Neural crest cell (in vitro differentiated cells): ENCODE measurements around the gene CHRNA4. TPM values are rescaled to one million over a fixed set of nuclear protein-coding genes. Genes with fewer than 3 reads are reported as not detected.

Experiments
- DNase-seq: peaks from one replicate; pipeline ENCODE4 v3.0.0; 2021; ENCODE audit warnings: low read depth, mixed read lengths, low spot score
- H3K27ac Mint-ChIP-seq: one replicate; pipeline ENCODE4 v1.8.0; 2021; ENCODE audit warnings: mild to moderate bottlenecking, mixed read lengths; ENCODE audit not compliant: unreplicated experiment
- H3K27me3 Mint-ChIP-seq: 2 replicates; pipeline ENCODE4 v1.8.0; 2021; ENCODE audit warnings: low read depth, mild to moderate bottlenecking, mixed read lengths
- H3K36me3 Mint-ChIP-seq: 2 replicates; pipeline ENCODE4 v1.8.0; 2021; ENCODE audit warnings: low read depth, mild to moderate bottlenecking, mixed read lengths
- H3K4me1 Mint-ChIP-seq: 2 replicates; pipeline ENCODE4 v1.8.0; 2021; ENCODE audit warnings: mixed read lengths
- H3K4me3 Mint-ChIP-seq: one replicate; pipeline ENCODE4 v1.8.0; 2021; ENCODE audit warnings: mild to moderate bottlenecking, mixed read lengths
- H3K9me3 Mint-ChIP-seq: 2 replicates; pipeline ENCODE4 v1.8.0; 2021; ENCODE audit warnings: mixed read lengths
- CTCF ChIP-seq: fragments of 200-600 bp; sonication (generic); conservative IDR thresholded peaks from 2 replicates; pipeline ENCODE4 v1.5.0; 2021; ENCODE audit warnings: antibody characterized with exemption, mild to moderate bottlenecking
- total RNA-seq: library from RNA; stranded (reverse); gene quantifications from 2 replicates; pipeline ENCODE4 v1.2.1, GENCODE V29; 2021

Gene CHRNA4
- total RNA-seq, 1 donor from 2014 or later = 5.4 TPM

- no peaks in the 10 kb centered on the region for H3K9me3 Mint-ChIP-seq
- H3K4me1 Mint-ChIP-seq = peaks cover 32% of the 10 kb centered on the region
- TF ChIP-seq CTCF = no peak
- H3K27me3 Mint-ChIP-seq = peaks cover 4% of the 10 kb centered on the region
- H3K36me3 Mint-ChIP-seq = no peaks in the 10 kb centered on the region
- H3K4me3 Mint-ChIP-seq = no peak overlapping the region
- no peak overlapping the region for H3K27ac Mint-ChIP-seq
- DNase-seq = no peak
Measured at GRCh38 chr20:63373996-63374395, 12.8 kb upstream of the CHRNA4 start.

DNA sequence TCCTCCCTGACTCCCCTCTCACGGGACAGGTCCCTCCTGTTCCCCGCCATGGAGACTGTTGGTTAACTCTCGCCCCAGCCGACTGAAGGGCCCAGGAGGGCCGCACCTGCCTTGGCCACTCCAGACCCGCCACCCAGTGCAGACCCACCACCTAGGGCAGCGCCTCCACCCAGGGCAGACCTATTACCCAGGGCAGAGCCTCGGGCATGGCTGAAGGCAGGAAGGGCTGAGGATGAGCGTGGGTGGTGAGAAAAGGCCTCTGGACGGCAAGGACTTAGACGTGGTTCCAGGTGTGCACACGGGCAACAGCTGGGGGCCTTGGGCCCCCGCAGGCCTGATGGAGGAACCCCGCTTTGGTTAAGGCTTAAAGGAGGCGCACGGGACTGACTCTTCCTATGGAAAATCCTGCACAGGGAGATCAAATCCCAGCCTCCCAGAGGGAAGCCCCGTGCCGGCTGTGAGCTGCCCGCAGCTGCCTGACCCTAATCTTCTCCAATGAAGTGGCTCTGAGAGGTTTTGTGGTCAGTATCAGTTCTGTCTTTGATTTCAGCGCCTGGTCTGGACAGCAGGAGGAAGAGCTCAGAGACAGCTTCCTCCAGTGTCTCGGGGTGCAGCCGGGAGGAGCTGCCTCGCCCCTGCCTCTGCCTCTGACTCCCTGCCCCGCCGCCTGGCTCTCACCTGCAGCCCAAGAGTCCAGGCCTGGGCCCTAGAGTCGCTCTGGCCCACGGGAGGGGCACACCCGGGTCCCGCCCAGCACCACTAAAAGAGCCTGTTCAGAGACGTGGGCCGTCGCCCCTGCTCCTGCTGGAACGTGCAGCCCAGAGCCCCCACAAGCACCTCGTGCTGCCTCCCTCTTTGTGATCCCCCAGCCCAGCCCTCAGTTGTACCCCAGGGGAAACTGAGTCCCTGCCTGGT, 12.1 kb upstream of the CHRNA4 start:
- DNase-seq = no peak
- TF ChIP-seq CTCF = no peak
- H3K27ac Mint-ChIP-seq = no peak overlapping the region
- no peak overlapping the region for H3K4me3 Mint-ChIP-seq
- H3K4me1 Mint-ChIP-seq = peaks cover 26% of the 10 kb centered on the region
- H3K27me3 Mint-ChIP-seq = peaks cover 4% of the 10 kb centered on the region
- H3K36me3 Mint-ChIP-seq = no peaks in the 10 kb centered on the region
- H3K9me3 Mint-ChIP-seq = no peaks in the 10 kb centered on the region

DNA sequence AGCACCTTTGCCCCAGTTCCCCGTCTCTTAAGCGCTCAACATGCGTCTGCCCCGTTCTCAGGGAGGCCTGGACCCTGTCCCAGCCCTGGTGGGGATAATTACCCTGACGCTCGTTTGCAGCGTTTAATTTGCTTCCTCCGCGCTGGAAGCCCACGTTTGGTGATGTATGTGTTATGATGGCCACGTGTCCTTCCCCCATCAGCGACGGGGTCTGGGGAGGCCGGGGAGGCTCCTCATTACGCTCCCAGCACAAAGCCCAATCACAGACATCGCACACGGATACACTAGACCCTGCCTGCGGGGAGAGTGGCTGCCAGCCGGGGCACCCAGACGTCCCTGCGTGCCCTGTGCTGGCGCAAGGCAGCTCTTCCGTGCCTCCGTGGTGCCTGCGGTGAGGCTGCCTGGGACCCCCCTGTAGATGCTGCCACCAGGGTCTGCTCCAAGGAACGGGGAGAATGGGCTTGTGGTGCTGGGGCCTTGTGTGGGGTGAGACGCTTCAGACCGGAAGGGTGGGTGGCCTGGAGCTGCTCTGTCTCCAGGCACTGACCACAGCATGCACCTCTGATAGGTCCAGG, 10.2 kb upstream of the CHRNA4 start:
- Mint-ChIP-seq H3K4me3 (no peak overlapping the region), H3K4me1 (peaks cover 26% of the 10 kb centered on the region), H3K27ac (no peak overlapping the region), H3K27me3 (no peaks in the 10 kb centered on the region), H3K9me3 (no peaks in the 10 kb centered on the region), H3K36me3 (no peaks in the 10 kb centered on the region)
- no peak for TF ChIP-seq CTCF
- no peak for DNase-seq

GRCh38 chr20:63370618-63371187, 9.6 kb upstream of the CHRNA4 start:
- no peaks in the 10 kb centered on the region for H3K36me3 Mint-ChIP-seq
- no peak overlapping the region for H3K4me3 Mint-ChIP-seq
- no peak for DNase-seq
- no peaks in the 10 kb centered on the region for H3K27me3 Mint-ChIP-seq
- peaks cover 22% of the 10 kb centered on the region for H3K4me1 Mint-ChIP-seq
- TF ChIP-seq CTCF = no peak
- H3K9me3 Mint-ChIP-seq = no peaks in the 10 kb centered on the region
- no peak overlapping the region for H3K27ac Mint-ChIP-seq

- TF ChIP-seq CTCF = no peak
- Mint-ChIP-seq H3K27me3 (no peaks in the 10 kb centered on the region), H3K4me1 (peaks cover 22% of the 10 kb centered on the region), H3K4me3 (no peak overlapping the region), H3K36me3 (no peaks in the 10 kb centered on the region), H3K9me3 (no peaks in the 10 kb centered on the region), H3K27ac (no peak overlapping the region)
- no peak for DNase-seq
Measured at GRCh38 chr20:63369724-63370617, 8.8 kb upstream of the CHRNA4 start.
